OCI-LY1 (cell line): ENCODE measurements around the gene ZNF117.

Source experiments
- H2AFZ ChIP-seq: fragments of 200-600 bp; sonication (generic), shearing (Covaris generic); 2 replicates; pipeline ENCODE4 v1.6.0; 2014; ENCODE audit warnings: antibody characterized with exemption, mild to moderate bottlenecking, low read length
- H3F3A ChIP-seq: fragments of 200-600 bp; sonication (generic), shearing (Covaris generic); 2 replicates; pipeline ENCODE4 v1.6.0; 2014; ENCODE audit warnings: mild to moderate bottlenecking, antibody characterized with exemption, low read length, moderate library complexity; ENCODE audit not compliant: insufficient read depth
- H3K27ac ChIP-seq: fragments of 200-600 bp; sonication (generic); 2 replicates; pipeline ENCODE4 v1.5.1; 2014; ENCODE audit warnings: low read length, mixed run types, mild to moderate bottlenecking, low read depth; ENCODE audit not compliant: poor library complexity, severe bottlenecking
- H3K27me3 ChIP-seq: fragments of 200-600 bp; sonication (generic); 2 replicates; pipeline ENCODE4 v1.6.0; 2014; ENCODE audit warnings: antibody characterized with exemption, mild to moderate bottlenecking, low read length, moderate library complexity; ENCODE audit not compliant: insufficient read depth
- H3K36me3 ChIP-seq: fragments of 200-600 bp; sonication (generic); 2 replicates; pipeline ENCODE4 v1.6.1; 2014; ENCODE audit warnings: mild to moderate bottlenecking, antibody characterized with exemption, low read length, moderate library complexity, mixed read lengths; ENCODE audit not compliant: insufficient read depth
- H3K4me1 ChIP-seq: fragments of 200-600 bp; sonication (generic); 2 replicates; pipeline ENCODE4 v1.5.1; 2014; ENCODE audit warnings: mild to moderate bottlenecking, low read length, moderate library complexity; ENCODE audit not compliant: insufficient read depth, severe bottlenecking
- H3K4me2 ChIP-seq: fragments of 200-600 bp; sonication (generic), shearing (Covaris generic); 2 replicates; pipeline ENCODE4 v1.6.1; 2014; ENCODE audit warnings: low read length
- H3K4me3 ChIP-seq: fragments of 200-600 bp; sonication (generic); 2 replicates; pipeline ENCODE4 v1.5.1; 2014; ENCODE audit warnings: low read length, low read depth, mild to moderate bottlenecking, mixed read lengths; ENCODE audit not compliant: poor library complexity, severe bottlenecking
- H3K79me2 ChIP-seq: fragments of 200-600 bp; shearing (Covaris generic); 2 replicates; pipeline ENCODE4 v1.6.1; 2016; ENCODE audit warnings: mixed run types, low read length, mixed read lengths; ENCODE audit not compliant: insufficient read depth
- H3K9ac ChIP-seq: fragments of 200-600 bp; sonication (generic), shearing (Covaris generic); 2 replicates; pipeline ENCODE4 v1.6.1; 2014; ENCODE audit warnings: mild to moderate bottlenecking, low read length, mixed read lengths
- H3K9me2 ChIP-seq: fragments of 200-600 bp; sonication (generic), shearing (Covaris generic); 2 replicates; pipeline ENCODE4 v1.6.1; 2014; ENCODE audit warnings: low read depth, mild to moderate bottlenecking, low read length, mixed read lengths
- H3K9me3 ChIP-seq: fragments of 200-600 bp; shearing (Covaris generic); 2 replicates; pipeline ENCODE4 v1.6.1; 2014; ENCODE audit warnings: low read length, mixed read lengths
- H4K20me1 ChIP-seq: fragments of 200-600 bp; sonication (generic), shearing (Covaris generic); 2 replicates; pipeline ENCODE4 v1.6.0; 2016; ENCODE audit warnings: mild to moderate bottlenecking, low read length; ENCODE audit not compliant: insufficient read depth
- CTCF ChIP-seq: fragments of 200-600 bp; sonication (generic), shearing (Covaris generic); IDR thresholded peaks from 2 replicates; pipeline ENCODE4 v1.5.1; 2017; ENCODE audit warnings: mild to moderate bottlenecking, antibody characterized with exemption, low read length, moderate library complexity, mixed read lengths
- EZH2 ChIP-seq: fragments of 200-600 bp; sonication (generic), shearing (Covaris generic); IDR thresholded peaks from 2 replicates; pipeline ENCODE4 v1.8.0; 2017; ENCODE audit warnings: borderline replicate concordance, mixed run types, mild to moderate bottlenecking, antibody characterized with exemption, low read length, moderate library complexity, mixed read lengths

ZNF117 gene

GRCh38 chr7:64997927-64998391 is 7.1 kb upstream of the ZNF117 start:
- Histone ChIP-seq H3K9me3 (peaks cover 60% of the 10 kb centered on the region), H3K4me1 (peaks cover 6% of the 10 kb centered on the region), H4K20me1 (no peaks in the 10 kb centered on the region), H3F3A (no peaks in the 10 kb centered on the region), H2AFZ (no peak overlapping the region), H3K4me2 (no peak overlapping the region), H3K4me3 (no peak overlapping the region), H3K9ac (no peak overlapping the region), H3K27me3 (no peaks in the 10 kb centered on the region), H3K36me3 (peaks cover 66% of the 10 kb centered on the region), H3K79me2 (no peaks in the 10 kb centered on the region), H3K9me2 (no peaks in the 10 kb centered on the region), H3K27ac (no peak overlapping the region)
- TF ChIP-seq CTCF = no peak
- no peak for TF ChIP-seq EZH2

- Histone ChIP-seq H3K9me3 (peaks cover 60% of the 10 kb centered on the region), H3K36me3 (peaks cover 67% of the 10 kb centered on the region), H3K9ac (no peak overlapping the region), H3K4me2 (no peak overlapping the region), H3F3A (no peaks in the 10 kb centered on the region), H3K4me1 (peaks cover 6% of the 10 kb centered on the region), H3K79me2 (no peaks in the 10 kb centered on the region), H3K9me2 (no peaks in the 10 kb centered on the region), H2AFZ (no peak overlapping the region), H4K20me1 (no peaks in the 10 kb centered on the region), H3K27me3 (no peaks in the 10 kb centered on the region), H3K4me3 (no peak overlapping the region), H3K27ac (no peak overlapping the region)
- no peak for TF ChIP-seq EZH2
- no peak for TF ChIP-seq CTCF
Observed at GRCh38 chr7:64997164-64997908, 6.5 kb upstream of the ZNF117 start.

GRCh38 chr7:64996305-64996704 is 5.5 kb upstream of the ZNF117 start:
- no peak overlapping the region for H3K4me3 ChIP-seq
- no peaks in the 10 kb centered on the region for H3K79me2 ChIP-seq
- no peak overlapping the region for H3K4me2 ChIP-seq
- H3K9ac ChIP-seq = no peak overlapping the region
- no peak overlapping the region for H2AFZ ChIP-seq
- peaks cover 6% of the 10 kb centered on the region for H3K4me1 ChIP-seq
- H4K20me1 ChIP-seq = no peaks in the 10 kb centered on the region
- H3F3A ChIP-seq = no peaks in the 10 kb centered on the region
- H3K36me3 ChIP-seq = peaks cover 58% of the 10 kb centered on the region
- peaks cover 60% of the 10 kb centered on the region for H3K9me3 ChIP-seq
- TF ChIP-seq CTCF (no peak), EZH2 (no peak)
- H3K27me3 ChIP-seq = no peaks in the 10 kb centered on the region
- H3K9me2 ChIP-seq = no peaks in the 10 kb centered on the region
- no peak overlapping the region for H3K27ac ChIP-seq
